Ovary (tissue), 9 donors: ENCODE results near the gene HS6ST2. TPM values are rescaled to one million over a fixed set of nuclear protein-coding genes. Genes with fewer than 3 reads are reported as not detected.

Experiments used
- DNase-seq, 5 donors: peaks; one replicate each; pipeline ENCODE4 v3.0.0-alpha.2; 2019 to 2020
- H3K27ac ChIP-seq, 2 donors: fragments of 200-600 bp; one replicate each; pipeline versions ENCODE4 v1.5.1 to v1.8.0; 2019 to 2022
- H3K27me3 ChIP-seq: fragments of 200-600 bp; one replicate; pipeline ENCODE4 v1.8.0; 2022
- H3K36me3 ChIP-seq: fragments of 200-600 bp; sonication (generic); one replicate; pipeline ENCODE4 v1.5.1; 2019
- H3K4me1 ChIP-seq: one replicate; pipeline ENCODE4 v1.8.1; 2013; ENCODE audit warnings: mild to moderate bottlenecking, moderate library complexity; ENCODE audit not compliant: insufficient read depth
- H3K4me3 ChIP-seq: fragments of 200-600 bp; sonication (generic); one replicate; pipeline ENCODE4 v1.5.1; 2017
- H3K9me3 ChIP-seq, 2 donors: fragments of 200-600 bp in 1 of 2; sonication (generic) in 1 of 2; one replicate each; pipeline versions ENCODE4 v1.5.1 to v1.8.1; 2013 to 2019; ENCODE audit warnings: mild to moderate bottlenecking in 1 of 2, moderate library complexity in 1 of 2
- CTCF ChIP-seq, 3 donors: fragments of 450-650 bp in 2 of 3; fragments of 200-600 bp in 1 of 3; IDR thresholded peaks; one replicate each; pipeline versions ENCODE4 v1.5.1 to v1.8.0; 2016 to 2022; ENCODE audit warnings: antibody characterized with exemption in 3 of 3, mild to moderate bottlenecking in 1 of 3
- EP300 ChIP-seq: sonication (generic); formaldehyde crosslinking; IDR thresholded peaks from one replicate; pipeline ENCODE4 v1.6.1; 2017; ENCODE audit warnings: antibody characterized with exemption
- POLR2A ChIP-seq: fragments of 450-650 bp; IDR thresholded peaks from one replicate; pipeline ENCODE4 v1.6.1; 2017; ENCODE audit warnings: antibody characterized with exemption, mild to moderate bottlenecking, moderate library complexity
- WGBS, 3 donors: extraction: QIAGEN DNeasy Blood & Tissue Kit in 1 of 3; methylation state at CpG; one replicate each; pipeline versions ENCODE4 v1.1.5 to v1.1.7; 2013 to 2017; 5-methylcytosine and 5-hydroxymethylcytosine counted together
- intact Hi-C, 4 donors: fragments of 100-400 bp; cut with DNase I; formaldehyde crosslinking; loops; one replicate each; pipeline versions ENCODE4 v1.11.0 to v1.15.1; 2022 to 2023
- polyA plus RNA-seq, 2 donors: library from polyadenylated mRNA; stranded (reverse); fragments of 200-250 nt in 1 of 2; fragments of 350-450 nt in 1 of 2; fragmentation: Illumina TruSeq in 1 of 2; extraction: RNeasy Lipid Tissue Mini Kit (QIAGEN cat#74804) in 1 of 2; gene quantifications; one replicate each; pipeline ENCODE4 v1.2.3, GENCODE V29; 2013 to 2014
- total RNA-seq, 7 donors: library from RNA; depleted of rRNA in 2 of 7; stranded (reverse); fragments of >200 nt in 2 of 7; fragmentation: NEBNext Ultra II Directional in 3 of 7; extraction: Animal tissue kit (Norgen Biotek cat#: 25700) in 3 of 7; gene quantifications; one replicate each; pipeline versions ENCODE4 v1.1.0 to v1.2.4, GENCODE V29; 2016 to 2023
- donor health status: DM: no; HTN: no; CAD: no; lungs with moderate emphysema.
- donor health status: DM: no; HTN: no; CAD: no.
- donor health status: Bipolar disorder and iron deficiency.
- donor health status: DM: yes; HTN: yes; CAD: no.
- donor health status: DM: no; HTN: no; CAD: no.
- donor health status: DM: yes; HTN: yes; CAD: no.

HS6ST2 gene
- total and polyA plus RNA-seq, 9 donors = 5.9 to 29.0 (median 12.9) TPM

DNA sequence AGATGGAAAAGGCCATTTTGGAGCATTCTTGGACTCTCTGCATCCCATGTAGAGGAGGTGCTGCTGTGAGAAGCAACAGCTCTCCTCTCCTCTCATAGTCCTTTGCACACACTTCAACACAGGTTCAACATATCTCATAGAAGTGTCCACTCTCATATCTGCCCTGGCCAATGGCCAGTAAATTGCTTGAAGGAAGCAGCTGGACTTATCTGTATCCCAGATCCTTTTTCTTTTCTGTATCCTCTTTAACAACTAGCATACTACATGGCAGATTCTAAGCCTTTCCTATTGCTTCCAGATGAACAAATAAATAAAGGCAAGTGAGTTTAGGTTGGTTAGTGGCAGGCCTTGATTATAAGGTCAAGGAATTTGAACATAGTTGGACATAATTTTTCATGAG is 122.0 kb downstream of the HS6ST2 start:
- no peaks in the 10 kb centered on the region for H3K36me3 ChIP-seq
- no peak for TF ChIP-seq POLR2A
- TF ChIP-seq CTCF (IDR thresholded peaks at IDR 0.05) = no peak
- TF ChIP-seq EP300 = no peak
- no peaks in the 10 kb centered on the region for H3K9me3 ChIP-seq
- no peaks in the 10 kb centered on the region for H3K4me1 ChIP-seq
- no peak for DNase-seq
- no peak overlapping the region for H3K4me3 ChIP-seq
- no peaks in the 10 kb centered on the region for H3K27me3 ChIP-seq
- intact Hi-C loops = no loop called here
- H3K27ac ChIP-seq = no peak overlapping the region

DNA sequence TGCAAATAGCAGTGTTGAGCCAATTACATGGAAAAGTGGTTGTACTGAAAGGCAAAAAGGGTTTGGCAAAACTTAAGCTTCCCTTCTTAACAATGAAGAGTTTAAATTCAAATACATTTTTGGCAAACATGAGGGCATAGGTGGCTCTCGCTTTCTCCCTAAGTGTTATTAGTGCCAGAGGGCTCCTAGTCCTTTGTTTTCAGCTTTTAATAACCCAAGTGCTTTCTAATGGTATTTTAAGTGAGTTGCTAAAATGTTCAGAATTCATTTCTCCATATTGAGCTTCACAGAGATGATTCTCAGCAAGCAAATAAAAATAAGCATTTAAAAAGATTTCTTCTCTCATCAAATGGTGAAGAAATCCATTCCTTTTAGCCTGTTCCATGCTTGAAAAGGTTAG is 123.7 kb downstream of the HS6ST2 start:
- DNase-seq = no peak
- Histone ChIP-seq H3K27ac (no peak overlapping the region), H3K36me3 (no peaks in the 10 kb centered on the region), H3K27me3 (no peaks in the 10 kb centered on the region), H3K9me3 (no peaks in the 10 kb centered on the region), H3K4me1 (no peaks in the 10 kb centered on the region), H3K4me3 (no peak overlapping the region)
- 42 to 51% (median 47%) methylated on average over 1 of the region's 1 CpG for WGBS, 3 donors
- intact Hi-C loops = no loop called here
- TF ChIP-seq EP300 (no peak), CTCF (IDR thresholded peaks at IDR 0.05) (no peak), POLR2A (no peak)

DNA sequence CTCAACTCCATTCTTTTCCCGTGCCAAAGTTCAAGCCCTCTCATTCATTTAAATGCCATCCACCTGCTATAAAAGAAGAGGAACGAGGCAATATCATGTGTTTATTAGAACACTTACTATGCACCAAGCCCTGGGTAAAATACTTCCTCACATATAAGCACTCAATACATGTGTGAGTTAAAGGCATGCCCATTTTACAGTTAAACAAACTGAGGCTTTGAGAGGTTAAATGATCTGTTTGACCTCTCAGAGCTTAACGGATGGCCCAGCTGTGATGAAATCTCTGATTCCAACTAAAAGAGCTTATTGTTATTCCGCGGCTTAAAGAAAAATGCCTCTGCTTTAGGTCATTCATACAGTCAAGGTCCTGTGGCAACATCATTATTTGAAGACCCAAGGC is 124.3 kb downstream of the HS6ST2 start:
- TF ChIP-seq POLR2A (no peak), EP300 (no peak), CTCF (IDR thresholded peaks at IDR 0.05) (no peak)
- 40 to 64% (median 48%) methylated on average over 5 of the region's 5 CpGs for WGBS, 3 donors

GRCh38 chrX:132833373-132833772 is 125.1 kb downstream of the HS6ST2 start:
- DNase-seq = no peak
- intact Hi-C loops = no loop called here
- Histone ChIP-seq H3K4me3 (no peak overlapping the region), H3K36me3 (no peaks in the 10 kb centered on the region), H3K27me3 (no peaks in the 10 kb centered on the region), H3K27ac (no peak overlapping the region), H3K9me3 (no peaks in the 10 kb centered on the region), H3K4me1 (no peaks in the 10 kb centered on the region)
- TF ChIP-seq CTCF (IDR thresholded peaks at IDR 0.05) (no peak), POLR2A (no peak), EP300 (no peak)
- WGBS, 3 donors = 55 to 60% (median 58%) methylated on average over 2 of the region's 2 CpGs

More for the DNA sequence above, 124.3 kb downstream of the HS6ST2 start:
- no peak overlapping the region for H3K27ac ChIP-seq
- intact Hi-C loops = no loop called here
- H3K4me1 ChIP-seq = no peaks in the 10 kb centered on the region
- H3K27me3 ChIP-seq = no peaks in the 10 kb centered on the region
- no peaks in the 10 kb centered on the region for H3K9me3 ChIP-seq
- H3K4me3 ChIP-seq = no peak overlapping the region
- H3K36me3 ChIP-seq = no peaks in the 10 kb centered on the region
- DNase-seq = no peak
